OCI-LY1 (cell line): Measurements from ENCODE around the gene FRA10AC1.

Experiments used
- H2AFZ ChIP-seq: fragments of 200-600 bp; sonication (generic), shearing (Covaris generic); 2 replicates; pipeline ENCODE4 v1.6.0; 2014; ENCODE audit warnings: antibody characterized with exemption, mild to moderate bottlenecking, low read length
- H3F3A ChIP-seq: fragments of 200-600 bp; sonication (generic), shearing (Covaris generic); 2 replicates; pipeline ENCODE4 v1.6.0; 2014; ENCODE audit warnings: mild to moderate bottlenecking, antibody characterized with exemption, low read length, moderate library complexity; ENCODE audit not compliant: insufficient read depth
- H3K27ac ChIP-seq: fragments of 200-600 bp; sonication (generic); 2 replicates; pipeline ENCODE4 v1.5.1; 2014; ENCODE audit warnings: low read length, mixed run types, mild to moderate bottlenecking, low read depth; ENCODE audit not compliant: poor library complexity, severe bottlenecking
- H3K27me3 ChIP-seq: fragments of 200-600 bp; sonication (generic); 2 replicates; pipeline ENCODE4 v1.6.0; 2014; ENCODE audit warnings: antibody characterized with exemption, mild to moderate bottlenecking, low read length, moderate library complexity; ENCODE audit not compliant: insufficient read depth
- H3K36me3 ChIP-seq: fragments of 200-600 bp; sonication (generic); 2 replicates; pipeline ENCODE4 v1.6.1; 2014; ENCODE audit warnings: mild to moderate bottlenecking, antibody characterized with exemption, low read length, moderate library complexity, mixed read lengths; ENCODE audit not compliant: insufficient read depth
- H3K4me1 ChIP-seq: fragments of 200-600 bp; sonication (generic); 2 replicates; pipeline ENCODE4 v1.5.1; 2014; ENCODE audit warnings: mild to moderate bottlenecking, low read length, moderate library complexity; ENCODE audit not compliant: insufficient read depth, severe bottlenecking
- H3K4me2 ChIP-seq: fragments of 200-600 bp; sonication (generic), shearing (Covaris generic); 2 replicates; pipeline ENCODE4 v1.6.1; 2014; ENCODE audit warnings: low read length
- H3K4me3 ChIP-seq: fragments of 200-600 bp; sonication (generic); 2 replicates; pipeline ENCODE4 v1.5.1; 2014; ENCODE audit warnings: low read length, low read depth, mild to moderate bottlenecking, mixed read lengths; ENCODE audit not compliant: poor library complexity, severe bottlenecking
- H3K79me2 ChIP-seq: fragments of 200-600 bp; shearing (Covaris generic); 2 replicates; pipeline ENCODE4 v1.6.1; 2016; ENCODE audit warnings: mixed run types, low read length, mixed read lengths; ENCODE audit not compliant: insufficient read depth
- H3K9ac ChIP-seq: fragments of 200-600 bp; sonication (generic), shearing (Covaris generic); 2 replicates; pipeline ENCODE4 v1.6.1; 2014; ENCODE audit warnings: mild to moderate bottlenecking, low read length, mixed read lengths
- H3K9me2 ChIP-seq: fragments of 200-600 bp; sonication (generic), shearing (Covaris generic); 2 replicates; pipeline ENCODE4 v1.6.1; 2014; ENCODE audit warnings: low read depth, mild to moderate bottlenecking, low read length, mixed read lengths
- H3K9me3 ChIP-seq: fragments of 200-600 bp; shearing (Covaris generic); 2 replicates; pipeline ENCODE4 v1.6.1; 2014; ENCODE audit warnings: low read length, mixed read lengths
- H4K20me1 ChIP-seq: fragments of 200-600 bp; sonication (generic), shearing (Covaris generic); 2 replicates; pipeline ENCODE4 v1.6.0; 2016; ENCODE audit warnings: mild to moderate bottlenecking, low read length; ENCODE audit not compliant: insufficient read depth
- EZH2 ChIP-seq: fragments of 200-600 bp; sonication (generic), shearing (Covaris generic); IDR thresholded peaks from 2 replicates; pipeline ENCODE4 v1.8.0; 2017; ENCODE audit warnings: borderline replicate concordance, mixed run types, mild to moderate bottlenecking, antibody characterized with exemption, low read length, moderate library complexity, mixed read lengths
- TF ChIP-seq, protein P1 (sequence below): fragments of 200-600 bp; sonication (generic), shearing (Covaris generic); IDR thresholded peaks from 2 replicates; pipeline ENCODE4 v1.5.1; 2017; ENCODE audit warnings: mild to moderate bottlenecking, antibody characterized with exemption, low read length, moderate library complexity, mixed read lengths

FRA10AC1 gene

DNA sequence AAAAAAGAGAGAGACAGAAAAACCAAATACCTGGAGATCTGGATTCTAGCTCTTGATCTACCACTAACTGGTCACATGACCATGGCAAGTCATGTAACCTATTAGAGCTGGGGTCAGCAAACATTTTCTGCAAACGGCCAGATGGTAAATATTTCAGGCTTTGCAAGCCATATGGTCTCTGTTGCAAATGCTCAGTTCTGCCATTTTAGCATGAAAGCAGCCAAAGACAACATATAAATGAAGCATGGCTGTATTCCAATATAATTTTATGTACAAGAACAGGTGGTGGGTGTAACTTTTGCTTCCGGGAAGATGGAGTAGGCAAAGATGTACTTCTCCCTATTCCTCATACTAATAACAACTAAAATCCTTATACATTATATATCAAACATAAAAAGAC lies 6.7 kb downstream of the FRA10AC1 start:
- Histone ChIP-seq H3K36me3 (peaks cover 23% of the 10 kb centered on the region), H3K9me2 (no peaks in the 10 kb centered on the region), H3K4me1 (no peaks in the 10 kb centered on the region), H3K9me3 (no peaks in the 10 kb centered on the region), H3K27me3 (no peaks in the 10 kb centered on the region), H3K4me3 (no peak overlapping the region), H3K4me2 (no peak overlapping the region), H3K9ac (no peak overlapping the region), H3F3A (no peaks in the 10 kb centered on the region), H3K27ac (no peak overlapping the region), H3K79me2 (no peaks in the 10 kb centered on the region), H4K20me1 (no peaks in the 10 kb centered on the region), H2AFZ (no peak overlapping the region)
- TF ChIP-seq, protein P1, sequence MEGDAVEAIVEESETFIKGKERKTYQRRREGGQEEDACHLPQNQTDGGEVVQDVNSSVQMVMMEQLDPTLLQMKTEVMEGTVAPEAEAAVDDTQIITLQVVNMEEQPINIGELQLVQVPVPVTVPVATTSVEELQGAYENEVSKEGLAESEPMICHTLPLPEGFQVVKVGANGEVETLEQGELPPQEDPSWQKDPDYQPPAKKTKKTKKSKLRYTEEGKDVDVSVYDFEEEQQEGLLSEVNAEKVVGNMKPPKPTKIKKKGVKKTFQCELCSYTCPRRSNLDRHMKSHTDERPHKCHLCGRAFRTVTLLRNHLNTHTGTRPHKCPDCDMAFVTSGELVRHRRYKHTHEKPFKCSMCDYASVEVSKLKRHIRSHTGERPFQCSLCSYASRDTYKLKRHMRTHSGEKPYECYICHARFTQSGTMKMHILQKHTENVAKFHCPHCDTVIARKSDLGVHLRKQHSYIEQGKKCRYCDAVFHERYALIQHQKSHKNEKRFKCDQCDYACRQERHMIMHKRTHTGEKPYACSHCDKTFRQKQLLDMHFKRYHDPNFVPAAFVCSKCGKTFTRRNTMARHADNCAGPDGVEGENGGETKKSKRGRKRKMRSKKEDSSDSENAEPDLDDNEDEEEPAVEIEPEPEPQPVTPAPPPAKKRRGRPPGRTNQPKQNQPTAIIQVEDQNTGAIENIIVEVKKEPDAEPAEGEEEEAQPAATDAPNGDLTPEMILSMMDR: no peak
- no peak for TF ChIP-seq EZH2

DNA sequence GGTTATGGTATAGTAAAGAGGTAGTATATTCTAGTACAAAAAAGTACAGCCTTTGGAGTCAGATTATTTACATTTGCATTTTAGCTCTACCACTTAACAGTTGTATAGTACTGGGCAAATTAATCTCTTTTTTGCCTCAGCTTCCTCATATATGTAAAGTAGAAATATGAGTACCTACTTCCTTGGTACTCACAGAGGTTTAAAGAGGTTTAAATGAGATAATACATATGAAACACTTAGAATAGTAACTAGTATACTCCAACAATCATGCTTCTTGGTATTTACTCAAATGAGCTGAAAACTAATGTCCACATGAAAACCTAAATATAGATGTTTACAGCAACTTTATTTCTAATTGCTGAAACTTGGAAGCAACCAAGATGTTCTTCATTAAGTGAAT lies 14.7 kb downstream of the FRA10AC1 start:
- Histone ChIP-seq H4K20me1 (no peaks in the 10 kb centered on the region), H3K4me2 (no peak overlapping the region), H3K36me3 (peaks cover 4% of the 10 kb centered on the region; the same call in 1 of the 2 replicates), H3K9ac (no peak overlapping the region), H3K27ac (no peak overlapping the region), H3F3A (no peaks in the 10 kb centered on the region), H3K4me3 (no peak overlapping the region), H3K4me1 (no peaks in the 10 kb centered on the region), H3K79me2 (no peaks in the 10 kb centered on the region), H3K9me2 (no peaks in the 10 kb centered on the region), H3K27me3 (no peaks in the 10 kb centered on the region), H3K9me3 (no peaks in the 10 kb centered on the region), H2AFZ (no peak overlapping the region)
- TF ChIP-seq, protein P1: no peak
- TF ChIP-seq EZH2: no peak

DNA sequence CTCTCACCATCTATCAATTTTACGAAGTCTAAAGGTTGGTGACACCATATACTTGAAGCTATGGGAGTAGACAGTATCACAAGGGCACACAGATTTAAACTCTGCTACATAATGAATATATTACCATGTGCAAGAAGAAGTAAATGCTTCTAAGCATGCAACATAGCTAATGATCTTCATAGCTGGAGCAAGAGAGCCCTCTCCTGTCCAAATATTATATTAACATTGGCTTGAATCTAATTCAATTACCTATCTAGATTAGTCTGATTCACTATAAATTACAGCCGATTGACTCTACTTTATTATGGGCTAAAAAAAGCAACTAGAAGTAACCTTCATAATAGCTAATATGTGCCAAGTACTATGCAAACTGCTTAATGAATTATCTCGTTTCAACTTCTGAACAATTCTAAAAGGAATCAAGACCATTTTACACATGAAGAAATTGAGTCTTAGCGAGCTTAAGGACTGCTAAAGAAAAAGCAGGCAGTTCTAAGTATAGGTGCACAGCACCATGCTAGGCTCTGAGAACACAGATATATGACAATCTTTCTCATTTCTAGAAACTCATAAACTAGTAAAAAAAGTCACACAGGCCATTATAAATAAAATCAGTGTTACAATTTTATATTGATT lies 21.9 kb downstream of the FRA10AC1 start:
- H3K36me3 ChIP-seq: peaks cover 5% of the 10 kb centered on the region; the same call in 1 of the 2 replicates
- no peaks in the 10 kb centered on the region for H3K9me3 ChIP-seq
- H3K79me2 ChIP-seq: no peaks in the 10 kb centered on the region
- no peaks in the 10 kb centered on the region for H4K20me1 ChIP-seq
- H3K4me2 ChIP-seq: no peak overlapping the region
- H3K9ac ChIP-seq: no peak overlapping the region
- H3K27me3 ChIP-seq: no peaks in the 10 kb centered on the region
- no peak overlapping the region for H3K4me3 ChIP-seq
- no peaks in the 10 kb centered on the region for H3K9me2 ChIP-seq
- TF ChIP-seq, protein P1: peak; percentile 36; the same call in 1 of the 2 replicates
- TF ChIP-seq EZH2: no peak
- no peaks in the 10 kb centered on the region for H3F3A ChIP-seq
- H3K4me1 ChIP-seq: no peaks in the 10 kb centered on the region
- H3K27ac ChIP-seq: no peak overlapping the region
- H2AFZ ChIP-seq: no peak overlapping the region
